Panc1 (cell line): ENCODE data around the gene DNM3. TPM values are rescaled to one million over a fixed set of nuclear protein-coding genes. Genes with fewer than 3 reads are reported as not detected.
A peak's percentile ranks its signal among the peaks of the same experiment; 100 is the strongest.

Experiments
- ATAC-seq: fragments of 200-7000 bp; cut with Tn5 transposase; 2 replicates; pipeline ENCODE4 v1.9.1; 2020; ENCODE audit warnings: mild to moderate bottlenecking, moderate library complexity
- BruUV-seq: library from RNA; stranded (reverse); fragments of 400-500 nt; replicated peaks from 2 replicates; lab custom pipeline; 2021; lab: Mats Ljungman, UMichigan
- CTCF ChIA-PET: fragments of 300-600 bp; sonication (Branson Sonifier 250); formaldehyde crosslinking; loops from one replicate; lab custom pipeline; 2022; ENCODE audit warnings: antibody characterized with exemption; lab: Charles Lee
- POLR2A ChIA-PET: fragments of 300-600 bp; sonication (Branson Sonifier 250); formaldehyde crosslinking; loops from one replicate; lab custom pipeline; 2022; ENCODE audit warnings: antibody characterized with exemption; lab: Charles Lee
- DNase-seq: peaks from one replicate; pipeline ENCODE4 v3.0.0-alpha.2; 2010; ENCODE audit warnings: low read depth, low spot score
- H3K27ac ChIP-seq: 2 replicates; pipeline ENCODE4 v1.5.1; 2011; ENCODE audit warnings: mild to moderate bottlenecking, low read length, inconsistent platforms
- H3K27me3 ChIP-seq: fragments of 200-500 bp; sonication (Bioruptor generic); 2 replicates; pipeline ENCODE4 v1.6.0; 2014; ENCODE audit warnings: low read length, inconsistent platforms; ENCODE audit not compliant: control insufficient read depth, insufficient read depth
- H3K36me3 ChIP-seq: fragments of 200-500 bp; sonication (Bioruptor generic); 2 replicates; pipeline ENCODE4 v1.5.1; 2014; ENCODE audit warnings: inconsistent platforms, mild to moderate bottlenecking, low read length, moderate library complexity; ENCODE audit not compliant: control insufficient read depth, insufficient read depth
- H3K4me1 ChIP-seq: 2 replicates; pipeline ENCODE4 v1.5.1; 2011; ENCODE audit warnings: inconsistent platforms, mild to moderate bottlenecking, low read length, moderate library complexity; ENCODE audit not compliant: control insufficient read depth, insufficient read depth
- H3K4me3 ChIP-seq, 2 experiments: 2 replicates each; pipeline ENCODE4 v1.5.1; 2011 to 2012; ENCODE audit warnings: low read depth in 2 of 2, low read length in 2 of 2, mild to moderate bottlenecking in 2 of 2, inconsistent platforms in 1 of 2, moderate library complexity in 1 of 2
- H3K9me3 ChIP-seq: fragments of 200-500 bp; sonication (Bioruptor generic); 2 replicates; pipeline ENCODE4 v1.5.1; 2014; ENCODE audit warnings: low read depth, mild to moderate bottlenecking, inconsistent platforms, low read length, moderate library complexity; ENCODE audit not compliant: control insufficient read depth, insufficient read depth
- CTCF ChIP-seq: fragments of 450-650 bp; IDR thresholded peaks from 2 replicates; pipeline ENCODE4 v1.5.1; 2017; ENCODE audit warnings: mild to moderate bottlenecking
- POLR2AphosphoS5 ChIP-seq: IDR thresholded peaks from 2 replicates; pipeline ENCODE4 v1.6.1; 2012; ENCODE audit warnings: mild to moderate bottlenecking, low read depth, low read length, moderate library complexity
- REST ChIP-seq, 2 experiments: IDR thresholded peaks; 2 replicates each; pipeline ENCODE4 v1.6.1; 2011 to 2012; ENCODE audit warnings: low read depth in 2 of 2, control low read depth in 1 of 2, low read length in 1 of 2, mild to moderate bottlenecking in 1 of 2, moderate library complexity in 1 of 2; ENCODE audit not compliant: insufficient read depth in 1 of 2
- SIN3A ChIP-seq: IDR thresholded peaks from 2 replicates; pipeline ENCODE4 v1.6.1; 2012; ENCODE audit warnings: low read depth, mild to moderate bottlenecking, low read length, moderate library complexity, borderline replicate concordance; ENCODE audit not compliant: insufficient read depth
- TCF7L2 ChIP-seq: IDR thresholded peaks from 2 replicates; pipeline ENCODE4 v1.6.1; 2011; ENCODE audit warnings: mild to moderate bottlenecking, low read depth, low read length, inconsistent platforms
- in situ Hi-C: cut with HindIII; loops from 2 replicates; pipeline ENCODE4 v1.10.0; 2016; ENCODE audit warnings: low sequenced_read_pairs, low pct_unique_long_range_greater_than_20kb
- intact Hi-C: fragments of 100-400 bp; cut with micrococcal nuclease; formaldehyde crosslinking; loops from one replicate; pipeline ENCODE4 v1.10.0; 2022; ENCODE audit not compliant: unreplicated experiment
- total RNA-seq: library from RNA; stranded (reverse); gene quantifications from one replicate; pipeline ENCODE4 v1.2.1, GENCODE V29; 2021; ENCODE audit not compliant: unreplicated experiment

DNM3 gene
- total RNA-seq, 1 experiment from 2014 or later = 0.46 TPM

- Histone ChIP-seq H3K27ac (peak overlapping the region; percentile 51; the same call in 1 of the 2 replicates), H3K9me3 (no peaks in the 10 kb centered on the region), H3K4me3 (no peak overlapping the region), H3K36me3 (no peaks in the 10 kb centered on the region), H3K4me1 (no peaks in the 10 kb centered on the region; the same call in 1 of the 2 replicates), H3K27me3 (no peaks in the 10 kb centered on the region)
- ATAC-seq (no peak), DNase-seq (no peak)
- ChIA-PET POLR2A (no interaction called here), CTCF (no interaction called here)
- no peak for TF ChIP-seq POLR2AphosphoS5
- no peak for TF ChIP-seq CTCF
- TF ChIP-seq SIN3A = no peak
- no peak for TF ChIP-seq TCF7L2
- no peak for TF ChIP-seq REST (IDR thresholded peaks at IDR 0.05; ENCODE audit: insufficient read depth in 1 of 2, low read depth in 2 of 2, low read length in 1 of 2)
- intact Hi-C loops = no loop called here
- BruUV-seq = no TSS peak
- in situ Hi-C loops = no loop called here
These were observed 228.2 kb downstream of the DNM3 start for GRCh38 chr1:172069534-172069933.

- ChIA-PET CTCF (no interaction called here), POLR2A (no interaction called here)
- no peak overlapping the region for H3K4me3 ChIP-seq
- DNase-seq (no peak), ATAC-seq (no peak)
- in situ Hi-C loops (no loop called here), intact Hi-C loops (no loop called here)
- BruUV-seq = no TSS peak
- H3K27me3 ChIP-seq = no peaks in the 10 kb centered on the region
- H3K9me3 ChIP-seq = no peaks in the 10 kb centered on the region
- no peak overlapping the region; the same call in 1 of the 2 replicates for H3K27ac ChIP-seq
- H3K4me1 ChIP-seq = no peaks in the 10 kb centered on the region; the same call in 1 of the 2 replicates
- TF ChIP-seq CTCF = no peak
- TF ChIP-seq REST (IDR thresholded peaks at IDR 0.05; ENCODE audit: insufficient read depth in 1 of 2, low read depth in 2 of 2, low read length in 1 of 2) = no peak
- no peak for TF ChIP-seq TCF7L2
- TF ChIP-seq POLR2AphosphoS5 = no peak
- no peak for TF ChIP-seq SIN3A
- H3K36me3 ChIP-seq = no peaks in the 10 kb centered on the region
These were observed 228.8 kb downstream of the DNM3 start for GRCh38 chr1:172070055-172070454.
